HG03342 (cell line): ENCODE results near the gene CXCR3.
A peak's percentile ranks its signal among the peaks of the same experiment; 100 is the strongest.

ENCODE experiments used
- ATAC-seq: cut with Tn5 transposase; IDR thresholded peaks from one replicate; pipeline ENCODE4 v1.9.1; 2021; ENCODE audit warnings: mild to moderate bottlenecking, moderate library complexity; ENCODE audit not compliant: unreplicated experiment

Gene CXCR3

DNA sequence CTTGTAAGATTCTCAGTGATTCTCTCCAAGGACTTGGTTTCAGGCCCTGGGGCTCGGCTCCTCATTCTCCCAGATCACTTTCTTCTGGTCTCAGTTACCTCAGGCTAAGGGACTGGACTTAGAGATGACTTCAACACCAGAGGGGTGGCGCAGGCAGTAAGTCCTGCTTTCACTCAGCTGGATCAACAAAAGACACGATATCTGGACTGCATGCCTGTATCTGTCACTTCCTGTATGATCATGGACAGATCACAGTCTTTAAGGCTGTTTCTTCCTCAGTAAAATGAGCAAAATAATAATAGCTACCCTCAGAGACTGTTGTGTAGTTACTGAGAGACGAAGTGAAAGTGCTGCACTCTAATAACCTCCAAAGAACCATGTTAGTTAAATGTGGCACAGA lies 19.5 kb upstream of the CXCR3 start:
- peak; percentile 51 for ATAC-seq

DNA sequence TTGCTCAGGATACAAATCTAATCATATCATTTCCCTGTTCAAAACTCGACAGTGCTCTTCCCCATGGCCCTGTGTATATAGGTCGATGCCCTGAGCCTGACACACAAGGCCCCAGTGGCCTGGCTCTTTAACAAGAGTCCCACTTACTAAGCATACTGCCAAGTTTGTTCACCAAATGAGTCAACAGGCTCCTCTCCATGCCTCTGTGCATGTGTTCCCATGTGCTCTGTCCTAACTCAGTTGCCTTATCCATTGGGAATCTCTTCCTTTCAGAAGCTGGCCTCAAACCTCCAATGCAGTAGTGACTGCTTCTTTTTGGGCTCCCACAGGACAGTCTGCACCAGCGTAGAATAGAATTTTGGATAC lies 18.9 kb upstream of the CXCR3 start:
- no peak for ATAC-seq

DNA sequence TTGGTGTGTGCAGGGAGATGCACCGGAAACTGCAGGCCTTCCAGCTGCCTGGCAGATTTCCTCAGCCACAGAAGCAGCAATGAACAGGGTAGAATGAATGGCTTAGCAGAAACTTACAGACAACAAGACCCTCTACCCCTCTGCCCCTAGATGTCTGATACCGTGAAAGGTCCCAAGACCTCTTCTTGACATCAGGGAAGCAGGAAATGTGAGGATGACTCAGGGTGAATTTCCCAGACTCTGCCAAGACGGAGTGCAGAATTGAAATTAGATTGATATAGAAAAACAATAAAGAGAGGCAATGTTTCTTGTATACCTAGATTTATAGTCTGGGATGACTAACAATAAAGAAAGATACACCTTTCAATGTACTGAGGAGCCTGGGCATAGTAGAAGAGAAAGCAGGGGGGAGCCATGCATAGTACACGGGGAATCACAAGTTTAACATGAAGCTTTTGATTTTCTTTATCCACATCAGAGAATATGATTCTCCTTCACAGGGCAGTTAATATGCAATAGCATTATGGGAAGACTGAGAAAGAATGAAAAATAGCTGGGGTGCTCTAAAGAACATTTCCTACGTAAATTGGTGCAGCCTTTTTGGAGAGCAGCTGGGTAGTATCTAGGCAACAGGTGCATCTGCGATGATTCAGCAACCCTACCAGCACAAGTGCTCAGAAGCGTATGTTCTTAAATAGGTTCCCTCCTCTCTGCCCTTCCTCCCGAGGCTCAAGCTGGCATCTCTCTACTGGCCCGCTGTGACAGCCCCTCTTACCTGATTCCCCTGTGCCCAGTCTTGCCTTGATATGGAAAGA lies 18.3 kb upstream of the CXCR3 start:
- ATAC-seq = no peak

DNA sequence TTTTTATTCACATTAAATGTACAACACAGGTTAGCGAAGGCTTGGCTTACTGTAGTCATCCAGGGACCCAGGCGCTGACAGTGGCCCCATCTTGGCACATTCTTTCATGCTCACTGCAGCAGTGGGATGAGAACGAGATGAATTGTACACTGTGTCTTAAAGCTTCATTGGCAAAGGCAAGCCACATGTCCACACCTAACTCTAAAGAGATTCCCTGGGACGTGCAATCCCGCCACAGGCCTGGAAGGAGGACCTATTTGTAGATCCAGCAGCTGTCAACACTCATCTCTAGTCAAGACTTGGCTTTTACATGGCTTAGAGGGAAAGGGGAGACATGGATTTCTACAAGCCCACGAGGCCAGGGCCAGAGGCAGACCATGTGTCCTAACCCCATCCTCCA lies 16.1 kb upstream of the CXCR3 start:
- ATAC-seq = no peak

DNA sequence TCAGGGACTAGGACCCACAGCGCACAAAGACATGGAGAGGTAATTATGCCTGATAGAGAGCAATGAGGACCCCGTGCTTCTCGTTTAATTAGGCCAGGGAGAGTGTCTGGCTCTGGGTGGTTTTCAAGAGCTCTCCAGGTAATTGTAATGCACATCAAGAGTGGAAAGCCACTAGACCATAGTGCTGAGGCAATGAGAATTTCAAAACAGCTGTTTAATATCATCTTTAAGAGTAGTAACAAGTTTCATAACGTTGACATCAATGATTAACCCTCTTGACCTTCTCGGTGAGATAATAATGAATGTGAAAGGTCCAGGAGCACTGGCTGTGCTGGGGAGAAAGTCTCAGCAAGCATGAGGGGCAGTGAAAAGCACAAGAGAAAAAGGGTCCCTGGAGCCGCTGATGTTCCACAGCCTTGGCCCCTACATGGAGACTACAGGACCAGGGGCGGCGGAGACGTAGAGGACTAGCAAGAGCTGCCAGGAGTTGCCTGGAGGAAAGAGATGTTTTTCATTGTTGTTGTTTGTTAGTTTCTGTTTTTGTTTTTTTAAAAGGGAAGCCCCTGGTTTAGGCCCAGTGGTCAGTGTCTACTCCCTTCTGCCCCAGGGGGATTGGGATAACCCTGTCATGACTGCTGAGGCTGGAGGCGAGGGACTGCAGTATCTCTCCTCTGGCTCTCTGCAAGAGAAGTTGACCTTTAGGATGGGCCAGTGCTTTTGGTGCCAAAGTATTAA lies 14.8 kb upstream of the CXCR3 start:
- peak; percentile 53 for ATAC-seq

DNA sequence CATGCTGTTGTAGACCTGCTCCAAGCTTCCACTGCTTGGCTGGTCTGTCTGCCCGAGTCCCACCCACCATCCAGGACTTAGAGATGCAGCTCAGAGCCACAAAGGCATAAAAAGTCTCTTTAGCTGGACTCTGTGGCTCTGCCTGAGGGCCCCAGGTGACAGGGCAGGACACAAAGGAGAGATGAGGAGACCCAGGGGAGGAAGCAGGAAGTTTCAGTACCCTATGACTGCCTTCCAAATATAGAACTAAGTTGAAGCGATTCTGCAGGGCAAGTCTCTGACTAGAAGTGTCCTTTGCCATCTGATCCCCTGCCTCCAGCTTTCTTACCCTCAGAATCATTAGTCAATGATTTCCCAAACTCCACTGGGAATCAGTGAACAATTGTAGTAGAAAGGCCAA lies 11.2 kb upstream of the CXCR3 start:
- no peak for ATAC-seq

DNA sequence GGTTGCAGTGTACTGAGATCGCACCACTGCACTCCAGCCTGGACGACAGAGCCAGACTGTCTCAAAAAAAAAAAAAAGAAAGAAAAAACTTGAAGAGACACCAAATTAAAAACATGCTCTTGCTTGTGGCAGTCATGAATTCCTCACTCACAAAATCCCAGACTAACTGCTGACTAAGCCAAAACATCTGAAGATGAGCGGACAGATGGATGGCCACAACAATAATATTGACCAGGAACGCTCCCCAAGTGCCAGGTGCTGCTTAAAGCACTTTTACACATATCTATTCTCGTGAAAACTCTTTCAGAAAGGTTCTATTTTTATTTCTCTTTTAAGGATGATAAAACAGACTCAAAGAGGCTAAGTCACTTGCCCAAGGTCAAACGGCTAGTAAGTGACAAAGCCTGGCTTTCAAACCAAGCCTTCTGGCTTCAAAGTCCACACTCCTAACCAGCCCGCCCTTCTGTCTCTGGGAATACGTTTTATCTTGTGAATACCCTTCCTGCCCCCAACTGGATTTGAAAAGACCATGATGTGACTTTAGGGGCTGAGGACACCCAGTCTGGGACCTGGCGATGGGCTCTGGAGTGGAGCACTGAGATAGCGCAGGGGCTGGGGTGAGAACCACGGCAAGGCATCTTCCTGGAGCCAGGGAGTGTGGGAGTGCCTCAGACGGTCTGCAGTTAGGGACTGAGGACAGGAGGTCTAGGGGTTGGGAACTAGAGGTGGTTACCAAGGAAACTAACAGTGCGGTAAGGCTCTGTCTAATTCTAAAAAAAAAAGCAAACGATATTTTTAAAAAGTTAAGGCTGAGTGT lies 9.5 kb upstream of the CXCR3 start:
- ATAC-seq = no peak

DNA sequence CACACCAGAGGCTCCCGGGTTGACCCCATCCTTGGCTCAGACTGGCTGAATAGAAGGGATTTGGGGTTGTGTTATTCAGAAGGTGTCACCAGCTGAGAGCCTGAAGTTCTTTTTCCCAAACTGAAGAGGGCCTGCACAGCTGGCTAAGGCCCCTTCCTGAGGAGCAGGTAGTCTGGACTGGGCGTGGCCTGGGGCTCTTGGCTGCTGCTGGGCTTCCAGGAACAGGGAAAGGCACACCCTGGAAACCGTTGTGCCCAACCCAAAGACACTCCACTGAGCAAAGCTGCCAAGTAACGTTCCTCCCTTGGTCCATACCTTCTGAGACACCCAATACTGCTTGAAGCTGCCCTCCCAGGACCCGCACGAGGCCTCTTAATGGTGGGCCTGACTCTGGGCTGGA lies 8.3 kb upstream of the CXCR3 start:
- ATAC-seq = no peak

DNA sequence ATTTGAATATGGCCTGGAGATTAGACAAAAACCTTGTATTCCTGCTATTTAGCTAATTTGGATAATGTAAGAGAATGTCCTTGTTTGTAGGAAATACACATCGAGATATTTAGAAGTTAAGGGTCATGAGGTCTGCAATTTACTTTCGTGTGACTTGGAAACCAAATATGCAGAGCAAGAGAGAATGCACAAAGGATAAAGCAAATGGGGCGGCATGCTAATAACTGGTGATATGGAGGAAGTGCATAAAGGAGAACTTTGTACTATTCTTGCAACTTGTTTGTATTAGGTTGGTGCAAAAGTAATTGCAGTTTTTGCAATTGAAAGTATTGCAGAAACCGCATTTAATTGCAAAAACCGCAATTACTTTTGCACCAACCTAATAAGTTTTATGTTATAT lies 7.2 kb upstream of the CXCR3 start:
- ATAC-seq = no peak

DNA sequence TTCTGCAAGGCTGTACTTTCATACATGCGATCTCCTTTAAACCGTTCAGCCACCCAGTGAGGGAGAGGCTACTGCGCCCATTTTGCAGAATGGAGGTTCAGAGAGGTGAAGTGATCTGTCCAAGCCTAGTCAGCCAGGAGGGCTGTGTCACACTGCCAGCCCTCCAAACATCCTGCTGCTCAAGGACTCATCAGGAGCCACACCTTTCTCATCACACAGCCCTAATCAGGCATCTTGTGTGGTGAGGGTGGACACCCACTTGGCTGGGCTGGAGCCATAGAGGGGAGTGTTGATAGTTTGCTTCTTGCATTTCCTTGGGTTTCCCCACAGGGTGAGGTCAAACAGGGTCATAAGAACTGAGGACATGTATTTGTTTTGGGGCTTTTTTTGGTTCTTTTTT lies 5.4 kb upstream of the CXCR3 start:
- no peak for ATAC-seq

DNA sequence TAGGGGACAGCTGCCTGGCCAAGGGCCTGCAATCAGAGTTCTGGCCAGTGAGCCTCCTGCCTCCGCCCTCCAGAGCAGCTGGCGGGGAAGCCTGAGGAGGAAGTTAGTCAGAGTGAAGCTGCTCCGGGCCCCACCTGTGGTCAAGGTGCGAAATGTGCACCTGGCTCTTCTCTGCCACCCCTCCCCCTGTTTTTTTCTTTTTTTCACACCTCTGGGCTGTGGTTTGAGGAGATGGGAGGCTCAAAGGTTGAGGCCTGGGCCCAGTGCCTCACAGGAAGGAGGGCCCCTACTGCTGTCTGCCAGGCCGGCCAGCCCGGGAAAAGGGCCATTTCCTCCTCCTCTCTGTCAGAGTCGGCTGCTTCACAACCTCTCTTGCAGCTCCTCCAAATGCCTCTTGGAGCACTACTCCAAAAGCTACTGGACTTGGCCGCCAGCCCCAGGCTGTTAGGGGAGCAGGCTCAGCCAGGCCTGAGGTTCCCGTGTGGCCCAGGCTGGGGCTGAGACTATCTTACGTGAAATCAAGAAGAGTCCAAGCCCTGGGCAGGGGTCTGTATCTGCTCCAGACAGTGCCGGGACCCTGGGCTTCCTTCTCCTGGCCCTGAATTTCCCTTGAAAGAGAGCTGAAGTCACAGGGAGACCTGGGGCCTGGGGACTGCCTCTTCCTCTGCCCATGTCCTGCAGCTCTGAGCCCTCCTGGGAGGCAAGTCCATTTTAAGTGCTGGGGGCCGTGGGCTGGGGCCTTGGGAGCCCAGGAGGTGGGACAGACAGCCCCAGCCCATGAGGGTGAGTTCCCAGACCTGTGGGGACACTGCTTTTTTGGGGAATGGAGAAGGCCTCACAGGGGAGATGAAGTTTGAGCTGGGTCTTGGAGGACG lies 4.5 kb upstream of the CXCR3 start:
- ATAC-seq = peak; percentile 52

DNA sequence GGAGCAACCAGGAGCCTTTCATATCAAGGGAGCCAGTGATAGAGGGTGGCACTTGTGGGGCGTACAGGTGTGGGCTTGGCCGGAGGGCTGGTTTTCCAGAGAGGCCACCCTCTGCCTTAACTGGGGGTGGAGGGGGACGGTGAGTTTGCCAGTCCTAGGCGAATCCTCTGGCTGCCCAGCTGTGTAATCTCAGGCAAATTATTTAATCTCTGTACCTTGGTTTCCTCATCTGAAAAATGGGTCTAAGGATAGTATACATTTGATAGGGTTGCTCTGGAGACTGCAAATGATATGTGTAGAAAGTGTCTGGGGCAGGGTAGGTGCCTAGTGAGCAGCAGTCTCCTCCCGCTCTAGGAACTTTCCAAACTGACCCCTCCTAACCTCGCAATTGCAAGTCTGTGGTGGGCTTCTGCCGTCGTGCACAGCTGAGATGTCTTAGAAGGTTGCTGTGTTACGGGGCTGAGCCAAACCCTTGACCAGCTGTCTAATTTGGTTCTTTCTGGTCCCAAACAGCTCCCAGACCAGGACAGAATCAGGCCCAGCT lies 3.8 kb upstream of the CXCR3 start:
- no peak for ATAC-seq

DNA sequence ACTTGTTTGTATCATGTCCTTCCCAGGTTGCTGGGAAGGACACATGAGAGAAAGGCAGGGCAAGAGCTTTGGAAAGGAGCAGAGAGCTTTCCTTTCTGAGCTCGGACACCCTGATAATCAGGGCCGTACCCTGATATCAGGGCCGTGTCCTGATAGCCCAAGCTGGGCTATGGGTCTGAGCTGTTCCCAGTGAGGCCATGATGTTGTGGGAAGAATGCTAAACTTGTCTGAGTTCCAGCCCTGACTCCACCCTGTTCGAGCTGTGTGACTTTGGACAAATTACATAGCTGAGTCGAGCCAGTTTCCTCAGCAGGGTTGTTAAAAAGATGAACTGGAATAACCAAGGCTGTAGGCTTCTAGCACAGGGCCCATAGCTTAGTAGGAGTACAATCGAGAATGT lies 3.3 kb upstream of the CXCR3 start:
- ATAC-seq = no peak

DNA sequence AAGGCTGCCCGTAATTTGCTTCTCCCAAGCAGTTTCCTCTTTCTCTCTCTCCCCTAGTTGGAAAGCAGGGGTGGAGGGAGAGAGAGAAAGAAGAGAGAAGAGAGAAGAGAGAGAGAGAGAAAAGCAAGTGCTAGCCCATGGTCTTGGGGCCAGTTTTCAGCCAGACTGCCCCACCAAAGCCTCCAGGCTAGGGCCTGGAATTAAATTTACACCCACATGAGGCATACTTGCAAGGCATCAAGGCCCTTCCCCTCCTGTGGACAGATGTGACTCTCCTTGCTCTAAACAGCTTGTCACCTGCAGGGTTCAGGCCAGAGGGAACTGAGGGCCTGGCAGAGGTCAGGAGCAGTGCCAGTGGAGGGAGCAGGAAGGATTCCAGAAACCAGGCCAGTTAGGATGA lies 1.7 kb upstream of the CXCR3 start:
- ATAC-seq = no peak

DNA sequence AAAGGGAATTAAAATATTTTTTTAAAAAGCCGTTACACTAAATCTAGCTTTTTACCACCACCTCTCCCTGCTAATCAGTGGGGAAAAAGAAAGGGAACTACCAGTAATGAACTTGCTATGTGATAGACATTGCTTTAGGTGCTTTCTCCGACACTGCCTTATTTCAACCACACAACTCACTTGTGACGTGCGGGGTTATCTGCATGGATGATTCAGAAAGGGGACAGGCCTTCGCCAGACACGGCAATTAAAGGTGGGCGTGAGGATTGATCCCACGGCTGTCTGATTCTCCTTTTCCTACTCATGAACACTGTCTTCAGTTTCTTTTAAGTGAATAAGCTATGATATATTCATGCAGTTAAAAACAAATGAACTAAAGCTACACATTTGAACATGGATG lies 882 bp upstream of the CXCR3 start:
- ATAC-seq = no peak

DNA sequence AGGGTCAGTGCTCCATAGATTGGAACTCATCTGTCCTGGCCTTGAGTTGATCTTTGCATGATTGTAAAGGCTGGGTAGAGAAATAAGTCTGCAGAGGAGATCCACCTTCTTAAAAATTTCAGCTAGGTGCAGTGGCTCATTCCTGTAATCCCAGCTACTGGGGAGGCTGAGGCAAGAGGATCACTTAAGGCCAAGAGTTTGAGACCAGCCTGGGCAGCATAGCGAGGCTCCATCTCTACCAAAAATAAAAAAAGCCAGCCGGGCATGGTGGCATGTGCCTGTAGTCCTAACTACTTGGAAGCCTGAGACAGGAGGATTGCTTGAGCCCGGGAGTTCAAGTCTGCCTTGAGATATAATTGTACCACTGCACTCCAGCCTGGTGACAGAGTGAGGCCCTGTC lies 476 bp upstream of the CXCR3 start:
- no peak for ATAC-seq

DNA sequence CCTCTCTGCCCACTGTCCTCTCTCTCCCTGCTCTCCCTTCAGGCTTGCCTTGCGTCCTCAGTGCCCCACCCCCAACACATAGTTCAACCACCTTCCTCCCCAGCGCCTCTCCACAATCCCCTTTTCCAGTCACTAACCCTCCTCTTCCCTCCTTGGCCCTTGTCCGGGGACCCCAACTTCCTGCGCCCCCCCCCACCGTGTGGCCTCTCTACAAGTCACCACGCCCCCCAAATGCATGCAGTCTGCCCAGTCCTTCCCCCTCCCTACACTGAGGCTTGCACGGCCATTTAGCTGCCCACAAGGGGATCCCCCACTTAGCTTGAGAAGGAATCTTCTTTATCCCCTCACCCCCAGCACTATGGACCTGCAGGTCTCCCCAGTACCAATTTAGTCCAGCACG lies 569 bp downstream of the CXCR3 start:
- ATAC-seq = no peak

DNA sequence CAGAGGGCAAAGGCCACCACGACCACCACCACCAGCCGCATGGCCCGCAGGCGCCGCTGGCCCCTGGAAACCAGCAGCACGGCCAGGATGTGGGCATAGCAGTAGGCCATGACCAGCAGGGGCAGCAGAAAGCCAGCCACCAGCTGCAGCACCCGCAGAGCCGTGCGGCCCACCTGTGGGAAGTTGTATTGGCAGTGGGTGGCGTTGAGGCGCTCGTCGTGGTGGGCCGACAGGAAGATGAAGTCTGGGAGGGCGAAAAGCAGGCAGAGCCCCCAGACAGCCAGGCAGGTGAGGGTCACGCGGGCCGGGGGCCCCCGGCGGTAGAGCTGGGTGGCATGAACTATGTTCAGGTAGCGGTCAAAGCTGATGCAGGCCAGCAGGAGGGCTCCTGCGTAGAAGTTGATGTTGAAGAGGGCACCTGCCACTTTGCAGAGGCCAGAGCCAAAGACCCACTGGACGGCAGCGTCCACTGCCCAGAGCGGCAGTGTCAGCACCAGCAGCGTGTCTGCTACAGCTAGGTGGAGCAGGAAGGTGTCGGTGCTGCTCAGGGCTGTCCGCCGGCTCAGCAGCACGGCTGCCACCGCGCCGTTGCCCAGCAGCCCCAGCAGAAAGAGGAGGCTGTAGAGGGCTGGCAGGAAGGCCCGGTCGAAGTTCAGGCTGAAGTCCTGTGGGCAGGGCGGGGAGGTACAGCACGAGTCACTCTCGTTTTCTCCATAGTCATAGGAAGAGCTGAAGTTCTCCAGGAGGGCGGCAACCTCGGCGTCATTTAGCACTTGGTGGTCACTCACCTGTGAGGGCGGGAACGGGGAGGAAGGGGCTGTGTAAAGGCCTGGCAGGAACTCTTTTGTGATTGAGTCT lies 1.4 kb downstream of the CXCR3 start:
- ATAC-seq = no peak

DNA sequence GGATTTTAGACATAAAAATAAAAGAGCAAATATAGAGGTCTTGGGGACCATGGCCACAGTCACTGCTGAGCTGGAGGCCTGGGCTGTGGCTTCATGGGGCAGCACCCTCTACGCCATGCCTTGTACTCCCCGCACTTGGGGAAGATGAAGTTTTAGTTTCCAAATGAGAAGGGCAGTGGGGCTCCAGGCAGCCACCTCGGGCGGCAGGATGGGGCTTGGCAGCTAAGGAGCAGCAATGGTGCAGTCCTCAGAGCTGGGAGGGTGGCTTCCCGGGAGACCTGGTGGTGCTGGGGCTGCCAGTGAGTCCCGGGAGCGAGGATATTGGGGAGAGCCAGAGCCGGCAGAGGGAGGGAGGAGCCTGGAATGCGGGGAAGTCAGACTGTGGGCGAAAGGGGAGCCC lies 2.4 kb downstream of the CXCR3 start:
- no peak for ATAC-seq

DNA sequence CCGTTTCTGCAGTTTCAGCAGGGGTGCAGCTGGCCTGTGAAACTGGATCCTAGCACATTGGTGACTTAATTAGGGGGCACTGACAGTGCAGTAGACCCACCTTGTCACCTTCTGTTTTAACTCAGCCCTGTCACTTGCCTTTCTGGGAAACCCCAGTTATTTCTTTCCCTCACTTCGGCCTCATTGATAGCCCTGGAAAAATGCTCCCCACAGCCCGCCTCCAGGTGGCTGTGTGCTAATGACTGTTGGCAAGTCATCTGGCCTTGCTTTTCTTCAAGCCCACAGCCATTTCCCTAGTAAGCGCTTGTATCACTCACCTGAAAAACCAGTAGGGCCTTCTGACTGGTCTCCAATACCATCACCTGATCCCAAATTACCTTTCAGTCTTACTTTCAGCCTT lies 3.3 kb downstream of the CXCR3 start:
- ATAC-seq = no peak
